Glomerular visceral epithelial cell (primary cell): ENCODE results near the gene EXOC3.
"Not testable (repeated sequence)": the region's sequence is repeated elsewhere in the genome, so short reads cannot be mapped to it uniquely, and the experiment has no call there.

Experiments
- DNase-seq: peaks from one replicate; pipeline ENCODE4 v3.0.0-alpha.2; 2016; ENCODE audit errors: extremely low spot score

EXOC3 gene

GRCh38 chr5:472656-473550, 29.9 kb downstream of the EXOC3 start:
- peak; percentile 92 for DNase-seq

- DNase-seq, result peak; percentile 64
Measured at GRCh38 chr5:473551-474192, 30.7 kb downstream of the EXOC3 start.

DNA sequence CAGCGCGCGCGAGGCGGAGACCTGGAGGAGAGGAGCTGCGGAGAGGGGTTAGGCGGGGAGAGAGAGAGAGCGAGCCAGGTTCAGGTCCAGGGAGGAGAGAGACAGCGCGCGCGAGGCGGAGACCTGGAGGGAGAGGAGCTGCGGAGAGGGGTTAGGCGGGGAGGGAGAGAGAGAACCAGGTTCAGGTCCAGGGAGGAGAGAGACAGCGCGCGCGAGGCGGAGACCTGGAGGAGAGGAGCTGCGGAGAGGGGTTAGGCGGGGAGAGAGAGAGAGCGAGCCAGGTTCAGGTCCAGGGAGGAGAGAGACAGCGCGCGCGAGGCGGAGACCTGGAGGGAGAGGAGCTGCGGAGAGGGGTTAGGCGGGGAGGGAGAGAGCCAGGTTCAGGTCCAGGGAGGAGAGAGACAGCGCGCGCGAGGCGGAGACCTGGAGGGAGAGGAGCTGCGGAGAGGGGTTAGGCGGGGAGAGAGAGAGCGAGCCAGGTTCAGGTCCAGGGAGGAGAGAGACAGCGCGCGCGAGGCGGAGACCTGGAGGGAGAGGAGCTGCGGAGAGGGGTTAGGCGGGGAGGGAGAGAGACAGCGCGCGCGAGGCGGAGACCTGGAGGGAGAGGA, 31.4 kb downstream of the EXOC3 start:
- not testable (repeated sequence) for DNase-seq

GRCh38 chr5:474840-475661, 32.1 kb downstream of the EXOC3 start:
- DNase-seq, result no peak

DNA sequence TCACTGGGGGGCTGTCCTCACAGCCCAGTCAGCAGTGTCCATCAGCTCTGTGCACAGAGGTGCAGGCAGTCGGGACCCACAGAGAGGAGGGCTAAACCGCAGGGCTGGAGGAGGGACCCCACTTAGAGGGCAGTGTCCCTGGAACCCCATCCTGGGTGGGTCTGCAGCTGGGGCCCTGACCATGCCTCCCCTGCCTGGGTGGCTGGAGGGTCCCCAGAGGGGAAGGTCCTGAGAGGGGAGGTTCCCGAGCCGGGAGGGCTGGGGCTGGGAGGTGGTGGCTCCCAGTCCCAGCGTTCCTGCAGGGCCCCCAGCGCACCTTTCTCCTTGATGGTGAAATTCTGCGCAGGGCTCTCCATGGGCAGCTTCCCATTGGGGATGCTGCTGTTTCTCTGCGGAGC, 32.7 kb downstream of the EXOC3 start:
- DNase-seq, result no peak

- DNase-seq, result no peak
Measured at GRCh38 chr5:476102-476813, 33.3 kb downstream of the EXOC3 start.

DNA sequence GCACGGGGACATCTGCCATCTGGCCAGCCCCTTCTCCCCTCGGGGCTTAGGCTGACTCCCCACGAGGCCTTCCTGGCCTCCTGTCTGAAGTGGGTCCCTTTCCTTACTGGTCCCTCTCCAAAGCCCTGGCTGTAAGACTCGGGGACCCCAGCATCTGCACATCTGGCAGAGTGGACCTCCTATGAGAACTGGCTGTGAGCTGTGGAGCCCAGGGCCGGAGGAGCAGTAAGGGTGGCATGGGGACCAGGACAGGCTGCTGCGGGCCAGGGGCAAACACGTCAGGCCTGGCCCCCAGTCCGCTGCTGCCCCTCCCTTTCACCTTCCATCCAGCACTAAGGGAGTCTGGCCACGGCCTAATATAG, 33.8 kb downstream of the EXOC3 start:
- DNase-seq, result no peak

DNA sequence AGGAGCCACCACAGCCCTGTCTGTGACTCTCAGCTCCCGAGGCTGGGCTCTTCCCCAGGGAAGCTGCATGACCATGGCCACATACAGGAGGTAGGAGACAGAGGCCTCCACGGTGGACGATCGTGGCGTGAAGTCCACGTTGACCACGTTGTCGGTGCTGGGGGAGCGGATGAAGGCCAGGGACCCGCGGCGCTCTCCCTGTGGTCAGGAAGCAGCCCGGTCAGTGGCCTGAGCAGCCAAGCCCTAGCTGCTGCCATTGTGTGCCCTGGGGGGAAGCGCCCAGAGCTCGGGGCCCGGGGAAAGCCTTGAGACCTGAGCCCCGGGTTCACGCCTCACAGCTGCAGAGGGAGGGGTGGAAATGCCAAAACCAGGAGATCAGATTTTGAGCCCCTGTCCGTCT, 34.3 kb downstream of the EXOC3 start:
- no peak for DNase-seq

DNA sequence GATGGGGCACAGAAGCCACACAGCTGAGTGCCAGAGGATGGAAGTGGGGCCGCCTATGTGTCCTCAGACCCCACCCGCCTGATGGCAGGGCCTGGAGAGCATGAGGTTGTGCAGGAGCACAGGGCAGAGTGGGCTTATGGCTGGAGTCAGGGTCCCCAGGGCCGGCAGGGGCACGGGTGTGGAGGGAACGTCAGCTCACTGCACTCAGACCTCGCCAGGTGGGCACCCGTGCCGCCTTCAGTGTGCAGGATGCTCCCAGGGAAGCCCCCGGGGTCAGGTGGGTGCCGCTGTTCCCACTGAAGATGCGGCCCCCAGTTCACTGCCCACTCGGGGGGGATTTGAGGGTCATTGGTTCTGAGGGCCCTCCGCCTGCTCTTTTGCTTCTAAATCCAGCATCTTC, 34.9 kb downstream of the EXOC3 start:
- no peak for DNase-seq

- no peak for DNase-seq
Measured at GRCh38 chr5:478369-478981, 35.5 kb downstream of the EXOC3 start.

GRCh38 chr5:478982-479535, 36.1 kb downstream of the EXOC3 start:
- DNase-seq, result no peak

DNA sequence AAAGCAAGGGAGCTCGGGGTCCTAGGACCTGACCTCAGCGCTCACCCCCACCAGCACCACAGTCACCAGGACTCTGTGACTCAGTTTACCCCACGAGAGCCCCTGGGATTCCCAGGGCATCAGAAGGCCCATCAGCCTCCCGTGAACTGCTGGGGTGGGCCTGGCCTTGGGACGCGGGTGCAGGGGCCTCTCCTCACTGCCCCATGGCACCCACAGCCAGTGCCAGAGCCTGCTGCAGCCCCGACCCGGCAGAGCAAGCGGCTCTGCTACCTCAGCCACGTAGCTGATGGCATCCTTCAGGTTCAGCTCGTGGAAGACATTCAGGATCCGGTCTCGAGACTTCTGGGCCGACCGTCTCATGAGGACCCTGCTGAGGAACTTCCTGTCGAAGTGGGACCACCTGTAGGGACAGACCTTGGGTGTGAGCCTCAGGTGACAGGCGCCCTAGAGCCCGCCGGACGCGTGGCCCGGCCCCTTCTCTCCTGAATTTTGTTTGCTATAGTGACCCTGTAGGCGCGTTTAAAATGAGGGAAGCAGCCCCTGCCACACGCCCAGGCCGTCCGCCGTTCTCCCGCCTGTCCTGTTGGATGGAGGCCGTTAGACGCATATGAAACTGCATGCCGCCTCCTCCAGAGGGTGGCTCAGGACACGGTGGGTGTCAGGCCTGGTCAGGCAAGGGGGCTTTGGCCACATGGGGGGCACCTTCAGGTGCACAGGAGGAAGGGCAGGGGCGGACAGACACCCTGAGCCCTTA, 36.8 kb downstream of the EXOC3 start:
- no peak for DNase-seq

DNA sequence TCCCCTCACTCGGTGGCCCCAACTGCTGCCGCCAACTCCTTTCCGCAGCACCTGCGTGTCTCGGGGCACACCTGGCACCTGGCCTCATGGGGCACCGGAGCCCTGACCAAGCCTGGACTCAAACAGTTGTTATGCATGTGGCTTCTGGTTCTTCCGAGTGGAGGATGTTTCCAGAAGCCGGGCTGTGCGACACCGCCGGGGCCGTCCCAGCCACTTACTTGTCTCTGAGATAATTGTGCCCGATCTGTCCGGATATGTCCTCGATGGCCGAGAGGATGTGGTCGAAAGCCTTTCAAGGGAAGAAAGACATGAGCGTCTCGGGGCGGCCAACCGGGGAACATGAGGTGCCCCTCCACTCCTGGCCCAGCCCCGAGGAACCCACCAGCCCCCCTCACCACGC, 38.4 kb downstream of the EXOC3 start:
- DNase-seq, result no peak

DNA sequence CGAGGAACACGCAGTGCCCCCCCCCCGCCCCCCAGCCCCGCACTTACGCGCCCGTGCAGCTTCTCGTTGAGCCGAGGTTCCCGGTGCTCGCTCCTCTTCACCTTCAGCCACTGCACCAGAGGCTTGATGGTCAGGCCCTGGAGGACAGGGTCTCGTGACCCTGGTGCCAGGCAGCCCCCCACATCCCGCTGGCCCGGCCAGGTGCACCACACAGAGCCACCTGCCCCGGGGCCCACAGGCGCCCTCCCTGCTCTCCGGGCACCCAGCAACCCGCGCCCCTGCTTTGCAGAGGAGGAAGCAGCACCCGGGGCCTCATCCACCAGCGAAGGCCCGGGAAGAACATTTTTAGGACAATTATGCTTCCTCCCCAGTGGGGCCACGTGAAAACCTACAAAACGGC, 39.0 kb downstream of the EXOC3 start:
- DNase-seq, result no peak

DNA sequence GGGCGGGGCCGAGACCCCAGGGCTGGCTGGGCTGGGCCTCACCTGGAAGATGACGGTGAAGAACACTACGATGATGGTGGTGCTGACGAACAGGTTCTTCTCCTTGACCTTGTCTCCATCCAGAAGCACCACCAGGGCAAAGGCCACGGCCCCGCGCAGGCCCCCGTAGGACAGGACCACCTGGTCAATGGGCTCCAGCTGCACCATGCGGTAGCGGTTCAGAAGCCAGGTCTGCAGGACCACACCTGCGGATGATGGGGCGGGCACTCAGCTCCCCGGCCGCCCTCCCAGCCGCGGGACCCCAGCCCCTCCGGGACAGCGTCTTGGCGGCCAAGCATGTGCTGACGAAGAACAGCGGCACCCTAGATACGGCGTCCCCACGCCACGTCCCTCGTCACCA, 39.5 kb downstream of the EXOC3 start:
- no peak for DNase-seq

DNA sequence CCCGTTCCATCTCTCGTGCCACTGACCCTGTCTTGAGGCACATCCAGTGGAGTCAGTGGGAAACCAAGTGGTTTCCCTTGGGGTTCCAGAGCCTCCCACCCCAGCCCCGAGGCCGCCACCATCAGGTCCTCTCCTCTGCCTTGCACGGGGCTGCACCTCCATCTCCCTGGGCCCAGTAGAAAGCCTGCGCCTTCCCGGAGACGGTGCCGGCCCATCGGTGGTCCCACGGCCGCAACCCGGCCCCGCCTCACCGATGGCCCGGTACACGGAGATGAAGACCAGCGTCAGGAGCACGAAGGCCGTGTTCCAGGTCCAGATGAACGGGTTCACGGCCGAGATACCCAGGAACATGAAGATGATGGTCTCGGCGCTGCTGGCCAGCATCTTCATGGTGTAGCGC, 40.0 kb downstream of the EXOC3 start:
- no peak for DNase-seq

DNA sequence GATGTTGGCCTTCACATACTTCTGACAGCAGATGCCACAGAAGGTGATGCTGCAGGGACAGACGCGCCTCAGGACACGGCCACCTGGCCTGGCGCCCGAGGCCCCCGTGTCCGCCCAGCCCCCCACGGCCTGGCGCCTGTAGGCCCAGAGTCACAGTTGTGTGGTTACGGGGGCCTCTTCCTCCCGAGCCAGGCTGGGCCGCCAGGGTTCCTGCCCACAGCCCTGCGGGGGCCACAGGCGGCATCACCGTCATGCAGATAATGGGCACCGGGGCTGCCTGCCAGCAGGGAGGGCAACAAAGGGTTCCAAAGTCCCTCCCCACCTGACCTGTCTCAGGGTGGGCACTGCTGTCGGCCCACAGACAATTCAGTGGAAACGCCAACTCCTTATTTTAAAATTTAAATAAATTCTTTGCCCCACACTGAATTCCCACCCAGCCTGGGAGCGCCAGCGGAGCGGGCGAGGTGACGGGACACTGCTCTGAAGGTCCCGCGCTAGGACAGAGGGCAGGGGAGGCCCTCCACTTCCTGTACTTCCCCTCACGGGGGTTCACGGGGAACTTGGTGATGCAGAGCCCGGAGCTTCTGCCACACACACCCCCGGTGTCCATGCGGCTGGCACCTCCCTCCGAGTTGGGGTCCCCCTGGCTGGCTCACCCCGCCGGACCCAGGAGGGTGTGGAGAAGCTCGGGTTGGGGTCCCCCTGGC, 40.6 kb downstream of the EXOC3 start:
- DNase-seq, result no peak

DNA sequence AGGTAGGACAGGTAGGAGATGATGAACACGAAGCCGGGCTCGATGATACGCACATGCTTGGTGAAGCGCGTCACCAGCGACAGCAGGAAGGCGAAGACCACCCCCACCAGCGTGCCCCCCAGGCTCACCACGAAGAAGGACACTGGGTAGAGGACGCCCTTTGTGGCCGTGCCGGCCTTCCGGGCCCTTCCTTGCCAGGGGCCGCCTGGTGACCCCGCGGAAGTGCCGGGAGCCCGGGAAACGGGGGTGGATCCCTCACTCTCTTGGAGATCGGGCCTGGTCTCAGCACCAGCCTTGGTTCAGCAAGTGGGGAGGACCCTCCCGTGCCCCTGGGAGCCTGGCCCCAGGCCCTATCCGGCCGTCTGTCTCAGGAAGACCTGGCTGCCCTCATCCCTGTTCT, 41.6 kb downstream of the EXOC3 start:
- no peak for DNase-seq
